ENCODE results near the gene YTHDC2. TPM values are rescaled to one million over a fixed set of nuclear protein-coding genes. Genes with fewer than 3 reads are reported as not detected.

YTHDC2 gene
- total and polyA plus RNA-seq, 10 of the 15 experiments (the other 5 are each of a cell fraction or from before 2014, with no cell fraction given) = 3.8 to 25.8 (median 16.4) TPM

DNA sequence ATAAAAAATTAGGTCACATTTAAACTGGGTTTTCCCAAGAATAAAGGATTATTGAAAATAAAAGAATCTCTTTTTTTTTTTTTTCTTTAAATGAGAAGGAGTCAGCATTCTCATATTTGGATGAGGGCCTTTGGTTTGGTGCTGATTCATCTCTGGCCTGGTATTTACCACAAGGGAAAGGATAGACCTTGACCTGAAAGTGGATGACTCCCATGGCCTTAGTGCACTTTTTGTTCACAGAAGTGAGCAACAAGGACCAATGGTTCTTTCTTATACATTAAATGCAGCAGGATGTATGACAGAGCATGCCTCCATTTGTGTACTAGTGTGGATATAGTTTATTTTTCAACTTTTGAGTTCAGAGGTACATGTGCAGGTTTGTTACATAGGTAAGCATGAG, 6.9 kb downstream of the YTHDC2 start:
- ATAC-seq (peak; percentile 60), FAIRE-seq (no peak), DNase-seq (ENCODE audit: low read depth, low spot score) (peak; percentile 54)
- RAD21 ChIA-PET (ENCODE audit: unreplicated experiment) = no interaction called here
- H3K9me3 ChIP-seq (replicated peaks; ENCODE audit: control insufficient read depth, insufficient read depth, low read length) = no peaks in the 10 kb centered on the region; the same call in 2 of the 3 replicates
- SMC1A ChIA-PET (ENCODE audit: uncharacterized antibody, unreplicated experiment) = no interaction called here
- no peak overlapping the region for H3K27ac ChIP-seq (ENCODE audit: control insufficient read depth, insufficient read depth)
- peak overlapping the region; percentile 18; the same call in 1 of the 2 replicates for H3K4me2 ChIP-seq (ENCODE audit: control insufficient read depth, insufficient read depth)
- peaks cover 28% of the 10 kb centered on the region for H3K79me2 ChIP-seq (ENCODE audit: control insufficient read depth, insufficient read depth, low read length)
- no peaks in the 10 kb centered on the region; a peak in 2 of 4 replicates for H3K36me3 ChIP-seq (ENCODE audit: control insufficient read depth in 2 of 2, insufficient read depth in 2 of 2, low read length in 1 of 2)
- CTCF ChIA-PET = no interaction called here
- H3K9ac ChIP-seq (ENCODE audit: control insufficient read depth, insufficient read depth, low read length) = no peak overlapping the region
- in situ Hi-C loops (cut with MboI) (no loop called here), intact Hi-C loops (cut with micrococcal nuclease; ENCODE audit: unreplicated experiment) (no loop called here)
- H2AFZ ChIP-seq (ENCODE audit: control insufficient read depth, low read depth, low read length) = no peak overlapping the region
- no peaks in the 10 kb centered on the region for H3K27me3 ChIP-seq (replicated peaks in 1 of 2; ENCODE audit: control insufficient read depth in 2 of 2, insufficient read depth in 2 of 2, low read length in 1 of 2)
- POLR2A ChIA-PET = no interaction called here
- peaks cover 19% of the 10 kb centered on the region for H3K4me1 ChIP-seq (ENCODE audit: control insufficient read depth, insufficient read depth, low read length)
- no peak overlapping the region; the same call in 1 of the 2 replicates for H3K4me3 ChIP-seq
- BruUV-seq (replicated peaks) = no TSS peak
- no peaks in the 10 kb centered on the region for H4K20me1 ChIP-seq (ENCODE audit: control insufficient read depth, insufficient read depth)
- TF ChIP-seq NFYA (IDR thresholded peaks at IDR 0.05; ENCODE audit: borderline replicate concordance, low read depth, low read length) = no peak
- TF ChIP-seq RUNX3 (IDR thresholded peaks at IDR 0.05; ENCODE audit: low read length) = peak; percentile 97
- TF ChIP-seq YY1 (IDR thresholded peaks at IDR 0.05; ENCODE audit: low read depth, low read length) = 0 out of 2 replicates have a peak, but pooled peaks have one; percentile 22
- TF ChIP-seq, protein P1, sequence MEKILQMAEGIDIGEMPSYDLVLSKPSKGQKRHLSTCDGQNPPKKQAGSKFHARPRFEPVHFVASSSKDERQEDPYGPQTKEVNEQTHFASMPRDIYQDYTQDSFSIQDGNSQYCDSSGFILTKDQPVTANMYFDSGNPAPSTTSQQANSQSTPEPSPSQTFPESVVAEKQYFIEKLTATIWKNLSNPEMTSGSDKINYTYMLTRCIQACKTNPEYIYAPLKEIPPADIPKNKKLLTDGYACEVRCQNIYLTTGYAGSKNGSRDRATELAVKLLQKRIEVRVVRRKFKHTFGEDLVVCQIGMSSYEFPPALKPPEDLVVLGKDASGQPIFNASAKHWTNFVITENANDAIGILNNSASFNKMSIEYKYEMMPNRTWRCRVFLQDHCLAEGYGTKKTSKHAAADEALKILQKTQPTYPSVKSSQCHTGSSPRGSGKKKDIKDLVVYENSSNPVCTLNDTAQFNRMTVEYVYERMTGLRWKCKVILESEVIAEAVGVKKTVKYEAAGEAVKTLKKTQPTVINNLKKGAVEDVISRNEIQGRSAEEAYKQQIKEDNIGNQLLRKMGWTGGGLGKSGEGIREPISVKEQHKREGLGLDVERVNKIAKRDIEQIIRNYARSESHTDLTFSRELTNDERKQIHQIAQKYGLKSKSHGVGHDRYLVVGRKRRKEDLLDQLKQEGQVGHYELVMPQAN (conservative IDR thresholded peaks at IDR 0.05) = no peak
- TF ChIP-seq MYB (IDR thresholded peaks at IDR 0.05; ENCODE audit: borderline replicate concordance, low read depth, low read length) = no peak
- no peak for TF ChIP-seq POU2F2 (IDR thresholded peaks at IDR 0.05; ENCODE audit: borderline replicate concordance, low read depth, low read length)
- TF ChIP-seq CBFB (IDR thresholded peaks at IDR 0.05; ENCODE audit: low read depth) = peak; percentile 39; the same call in 1 of the 2 replicates
- peak; percentile 89 for TF ChIP-seq JUNB (IDR thresholded peaks at IDR 0.05)
- no peak for TF ChIP-seq SUZ12 (IDR thresholded peaks at IDR 0.05; ENCODE audit: unreplicated experiment)
- TF ChIP-seq, protein P2, sequence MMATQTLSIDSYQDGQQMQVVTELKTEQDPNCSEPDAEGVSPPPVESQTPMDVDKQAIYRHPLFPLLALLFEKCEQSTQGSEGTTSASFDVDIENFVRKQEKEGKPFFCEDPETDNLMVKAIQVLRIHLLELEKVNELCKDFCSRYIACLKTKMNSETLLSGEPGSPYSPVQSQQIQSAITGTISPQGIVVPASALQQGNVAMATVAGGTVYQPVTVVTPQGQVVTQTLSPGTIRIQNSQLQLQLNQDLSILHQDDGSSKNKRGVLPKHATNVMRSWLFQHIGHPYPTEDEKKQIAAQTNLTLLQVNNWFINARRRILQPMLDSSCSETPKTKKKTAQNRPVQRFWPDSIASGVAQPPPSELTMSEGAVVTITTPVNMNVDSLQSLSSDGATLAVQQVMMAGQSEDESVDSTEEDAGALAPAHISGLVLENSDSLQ (IDR thresholded peaks at IDR 0.05) = no peak
- TF ChIP-seq CEBPB (IDR thresholded peaks at IDR 0.05; ENCODE audit: borderline replicate concordance in 1 of 2, low read depth in 2 of 2, low read length in 2 of 2) = peak in 1 of 2 experiments; percentile 70; a peak in 1 of 4 replicates
- TF ChIP-seq SMC3 (IDR thresholded peaks at IDR 0.05; ENCODE audit: borderline replicate concordance, low read length) = no peak
- peak; percentile 86 for TF ChIP-seq IRF4 (IDR thresholded peaks at IDR 0.05; ENCODE audit: low read depth, low read length)
- peak; percentile 85 for TF ChIP-seq NFIC (IDR thresholded peaks at IDR 0.05; ENCODE audit: low read depth, low read length)
- TF ChIP-seq KDM1A (IDR thresholded peaks at IDR 0.05; ENCODE audit: borderline replicate concordance) = no peak
- no peak for TF ChIP-seq SMARCA5 (IDR thresholded peaks at IDR 0.05)
- TF ChIP-seq GABPA (IDR thresholded peaks at IDR 0.05; ENCODE audit: low read depth) = no peak
- peak; percentile 77; the same call in 1 of the 2 replicates for TF ChIP-seq MTA3 (IDR thresholded peaks at IDR 0.05; ENCODE audit: borderline replicate concordance, low read length)
- no peak for TF ChIP-seq GATAD2B (conservative IDR thresholded peaks at IDR 0.05; ENCODE audit: low read depth)
- TF ChIP-seq CBX5 (IDR thresholded peaks at IDR 0.05; ENCODE audit: low read depth) = peak; percentile 72; the same call in 1 of the 2 replicates
- TF ChIP-seq NR2C2 (IDR thresholded peaks at IDR 0.05; ENCODE audit: borderline replicate concordance, control insufficient read depth, insufficient read length, low read depth) = no peak
- TF ChIP-seq, protein P3, sequence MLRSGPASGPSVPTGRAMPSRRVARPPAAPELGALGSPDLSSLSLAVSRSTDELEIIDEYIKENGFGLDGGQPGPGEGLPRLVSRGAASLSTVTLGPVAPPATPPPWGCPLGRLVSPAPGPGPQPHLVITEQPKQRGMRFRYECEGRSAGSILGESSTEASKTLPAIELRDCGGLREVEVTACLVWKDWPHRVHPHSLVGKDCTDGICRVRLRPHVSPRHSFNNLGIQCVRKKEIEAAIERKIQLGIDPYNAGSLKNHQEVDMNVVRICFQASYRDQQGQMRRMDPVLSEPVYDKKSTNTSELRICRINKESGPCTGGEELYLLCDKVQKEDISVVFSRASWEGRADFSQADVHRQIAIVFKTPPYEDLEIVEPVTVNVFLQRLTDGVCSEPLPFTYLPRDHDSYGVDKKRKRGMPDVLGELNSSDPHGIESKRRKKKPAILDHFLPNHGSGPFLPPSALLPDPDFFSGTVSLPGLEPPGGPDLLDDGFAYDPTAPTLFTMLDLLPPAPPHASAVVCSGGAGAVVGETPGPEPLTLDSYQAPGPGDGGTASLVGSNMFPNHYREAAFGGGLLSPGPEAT (IDR thresholded peaks at IDR 0.05; ENCODE audit: low read depth) = 0 out of 2 replicates have a peak, but pooled peaks have one; percentile 27
- 0 out of 4 replicates have a peak, but pooled peaks of 1 of the 2 experiments have one; percentile 37 for TF ChIP-seq SRF (IDR thresholded peaks at IDR 0.05; ENCODE audit: low read depth in 2 of 2, low read length in 2 of 2)
- peak; percentile 93 for TF ChIP-seq EED (IDR thresholded peaks at IDR 0.05; ENCODE audit: low read depth)
